ENCODE results near the gene MEMO1.

DNA sequence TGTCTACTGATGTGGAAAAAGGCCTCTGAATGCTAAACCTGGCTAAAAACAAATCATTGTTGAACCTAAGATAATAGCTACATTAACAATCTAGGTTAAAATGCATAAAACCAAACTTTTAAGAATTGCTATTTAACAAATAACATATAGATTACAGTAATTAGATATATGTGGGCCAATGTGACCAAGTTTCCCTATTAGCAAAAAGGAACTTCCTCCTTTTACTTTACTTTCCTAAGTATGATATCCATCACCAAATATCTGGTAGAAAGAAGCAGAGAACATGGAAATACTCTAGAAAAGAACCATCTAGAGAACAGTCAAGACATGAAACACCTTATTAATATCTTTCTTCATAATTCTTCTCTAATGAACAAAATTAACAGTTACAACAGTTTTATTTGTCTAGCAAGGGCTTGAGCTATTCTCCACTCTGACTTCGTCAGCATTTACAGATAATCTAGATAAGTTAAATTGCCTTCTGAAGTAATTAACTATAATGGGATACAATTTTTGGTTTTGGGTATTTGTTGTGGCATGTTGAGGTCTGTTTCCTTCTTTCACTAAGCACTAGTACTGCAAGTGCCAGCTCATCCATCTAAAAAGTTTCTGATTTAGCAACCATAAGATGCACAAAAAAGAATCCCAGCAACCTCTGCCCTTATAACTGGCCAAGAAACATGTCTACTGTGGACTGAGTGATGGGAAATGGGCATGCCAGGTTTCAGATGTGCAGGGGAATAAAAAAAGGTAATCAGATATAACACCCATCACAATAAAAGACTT is 53.3 kb downstream of the MEMO1 start:
- TF ChIP-seq YY1 (IDR thresholded peaks at IDR 0.05; ENCODE audit: low read depth) (no peak), RAD21 (IDR thresholded peaks at IDR 0.05; ENCODE audit: low read depth) (no peak), EP300 (IDR thresholded peaks at IDR 0.05; ENCODE audit: borderline replicate concordance) (no peak), FOXM1 (IDR thresholded peaks at IDR 0.05; ENCODE audit: borderline replicate concordance, low read depth) (no peak), MAX (IDR thresholded peaks at IDR 0.05) (no peak), REST (IDR thresholded peaks at IDR 0.05; ENCODE audit: low read depth) (no peak), CEBPB (IDR thresholded peaks at IDR 0.05) (no peak), CREB1 (IDR thresholded peaks at IDR 0.05; ENCODE audit: low read depth) (no peak), NFIC (IDR thresholded peaks at IDR 0.05) (no peak), TAF1 (IDR thresholded peaks at IDR 0.05; ENCODE audit: low read depth) (no peak)
